GM12878 (cell line): ENCODE measurements around the gene RPL3.

Source experiments
- CTCF ChIP-seq, 3 experiments: IDR thresholded peaks in 2 of 3; conservative IDR thresholded peaks in 1 of 3; 2 replicates each; pipeline ENCODE4 v1.5.1; 2011; ENCODE audit warnings: low read depth in 3 of 3, low read length in 3 of 3, mild to moderate bottlenecking in 3 of 3, control low read depth in 2 of 3, moderate library complexity in 2 of 3, inconsistent platforms in 1 of 3, mixed read lengths in 1 of 3; ENCODE audit not compliant: control insufficient read depth in 2 of 3, insufficient read depth in 1 of 3; ENCODE audit errors: extremely low read depth in 1 of 3
- HDAC6 ChIP-seq: fragments of 200-600 bp; sonication (generic); IDR thresholded peaks from one replicate; pipeline ENCODE4 v1.8.0; 2017; ENCODE audit warnings: antibody characterized with exemption; ENCODE audit not compliant: unreplicated experiment
- MAX ChIP-seq: IDR thresholded peaks from 2 replicates; pipeline ENCODE4 v1.6.1; 2012; ENCODE audit warnings: low read depth, low read length, improper control_type of control experiment
- MTA3 ChIP-seq: IDR thresholded peaks from 2 replicates; pipeline ENCODE4 v1.6.1; 2012; ENCODE audit warnings: low read length, inconsistent platforms, borderline replicate concordance
- NBN ChIP-seq: fragments of 450-650 bp; IDR thresholded peaks from 2 replicates; pipeline ENCODE4 v1.6.1; 2016
- PBX3 ChIP-seq: IDR thresholded peaks from 2 replicates; pipeline ENCODE4 v1.6.1; 2011; ENCODE audit warnings: mild to moderate bottlenecking, low read depth, low read length, moderate library complexity; ENCODE audit not compliant: insufficient replicate concordance
- POLR2AphosphoS5 ChIP-seq: IDR thresholded peaks from 2 replicates; pipeline ENCODE4 v1.6.1; 2011; ENCODE audit warnings: mild to moderate bottlenecking, low read length, inconsistent platforms
- RBBP5 ChIP-seq: fragments of 200-600 bp; sonication (generic); conservative IDR thresholded peaks from 2 replicates; pipeline ENCODE4 v1.6.1; 2016
- TARDBP ChIP-seq: IDR thresholded peaks from 2 replicates; pipeline ENCODE4 v1.6.1; 2016; ENCODE audit warnings: borderline replicate concordance
- USF1 ChIP-seq: IDR thresholded peaks from 2 replicates; pipeline ENCODE4 v1.6.1; 2011; ENCODE audit warnings: borderline replicate concordance, low read depth, mild to moderate bottlenecking, moderate library complexity, mixed read lengths, low read length; ENCODE audit not compliant: insufficient read depth; ENCODE audit errors: extremely low read length

- TF ChIP-seq CTCF (IDR thresholded peaks at IDR 0.05 in 2 of 3, conservative IDR thresholded peaks at IDR 0.05 in 1 of 3; ENCODE audit: control insufficient read depth in 2 of 3, extremely low read depth in 1 of 3, insufficient read depth in 1 of 3, low read depth in 3 of 3, low read length in 3 of 3) (no peak), RBBP5 (no peak), MTA3 (no peak), NBN (no peak), POLR2AphosphoS5 (no peak), MAX (no peak), HDAC6 (no peak), TARDBP (no peak), USF1 (no peak), PBX3 (no peak)
Measured at GRCh38 chr22:39297490-39298240, 21.8 kb downstream of the RPL3 start.
